Transverse colon (tissue), 4 donors: ENCODE data around the gene SLC25A41. TPM values are rescaled to one million over a fixed set of nuclear protein-coding genes. Genes with fewer than 3 reads are reported as not detected.

Experiments used
- DNase-seq: peaks from one replicate; pipeline ENCODE4 v3.0.0-alpha.2; 2019
- H3K27ac ChIP-seq, 4 donors: fragments of 200-600 bp; sonication (generic); 2 replicates each; pipeline ENCODE4 v1.5.1; 2016 to 2018; ENCODE audit warnings: inconsistent platforms in 4 of 4
- H3K27me3 ChIP-seq: fragments of 200-600 bp; sonication (generic); 2 replicates; pipeline ENCODE4 v1.5.1; 2017; ENCODE audit warnings: inconsistent platforms
- H3K36me3 ChIP-seq, 4 donors: fragments of 200-600 bp; sonication (generic); 2 replicates each; pipeline ENCODE4 v1.5.1; 2017 to 2019; ENCODE audit warnings: inconsistent platforms in 4 of 4
- H3K4me1 ChIP-seq, 4 donors: fragments of 200-600 bp; sonication (generic); 2 replicates each; pipeline ENCODE4 v1.5.1; 2017 to 2020; ENCODE audit warnings: inconsistent platforms in 4 of 4
- H3K4me3 ChIP-seq, 4 donors: fragments of 200-600 bp; sonication (generic); 1 replicate in 1 of 4; 2 replicates in 3 of 4; pipeline versions ENCODE4 v1.5.1 to v1.6.1; 2017 to 2019; ENCODE audit warnings: inconsistent platforms in 4 of 4
- H3K9me3 ChIP-seq, 2 donors: fragments of 200-600 bp; sonication (generic); 2 replicates each; pipeline ENCODE4 v1.5.1; 2017 to 2019; ENCODE audit warnings: inconsistent platforms in 2 of 2
- CTCF ChIP-seq, 5 experiments: fragments of 200-600 bp in 3 of 5; fragments of 450-650 bp in 2 of 5; sonication (generic) in 3 of 5; IDR thresholded peaks; 1 replicate in 2 of 5; 2 replicates in 3 of 5; pipeline ENCODE4 v1.5.1; 2016 to 2017; ENCODE audit warnings: antibody characterized with exemption in 5 of 5, inconsistent platforms in 3 of 5, mild to moderate bottlenecking in 2 of 5, moderate library complexity in 1 of 5
- EP300 ChIP-seq: sonication (generic); formaldehyde crosslinking; IDR thresholded peaks from one replicate; pipeline ENCODE4 v1.6.1; 2017; ENCODE audit warnings: antibody characterized with exemption, low read depth
- POLR2A ChIP-seq: fragments of 450-650 bp; IDR thresholded peaks from one replicate; pipeline ENCODE4 v1.6.1; 2016; ENCODE audit warnings: antibody characterized with exemption, mild to moderate bottlenecking, moderate library complexity
- POLR2AphosphoS5 ChIP-seq, 3 donors: sonication (generic); formaldehyde crosslinking; IDR thresholded peaks; one replicate each; pipeline ENCODE4 v1.6.1; 2016; ENCODE audit warnings: antibody characterized with exemption in 3 of 3
- WGBS, 2 donors: methylation state at CpG; one replicate each; pipeline ENCODE4 v1.1.5; 2018; ENCODE audit warnings: low coverage in 1 of 2; 5-methylcytosine and 5-hydroxymethylcytosine counted together
- in situ Hi-C, 4 donors: fragments of 200-750 bp; cut with MboI; loops; one replicate each; pipeline versions ENCODE4 v1.15.0 to v1.15.1; 2017; ENCODE audit warnings: low sequenced_read_pairs in 3 of 4, low pct_ligation_motif_present in 1 of 4, low pct_unique_long_range_greater_than_20kb in 1 of 4
- intact Hi-C: fragments of 100-400 bp; cut with DNase I; formaldehyde crosslinking; loops from one replicate; pipeline ENCODE4 v1.15.1; 2023; ENCODE audit warnings: low total_unique reads
- total RNA-seq, 4 donors: library from RNA; depleted of rRNA; stranded (reverse); fragments of >200 nt; gene quantifications; one replicate each; pipeline ENCODE4 v1.1.0, GENCODE V29; 2016

The SLC25A41 gene
- total RNA-seq, 4 donors from 2014 or later, result 0.32 TPM; not detected in 3

GRCh38 chr19:6476896-6477431 lies 43.4 kb upstream of the SLC25A41 start:
- intact Hi-C loops (no loop called here), in situ Hi-C loops (no loop called here)
- Histone ChIP-seq H3K27me3 (peaks cover 19% of the 10 kb centered on the region), H3K4me1 (peaks cover 4 to 17% (median 13%) of the 10 kb centered on the region in 4 donors), H3K4me3 (peak overlapping the region in 2 of 4 donors; percentile 24 to 37), H3K9me3 (no peaks in the 10 kb centered on the region), H3K36me3 (no peaks in the 10 kb centered on the region), H3K27ac (peak overlapping the region in 2 of 4 donors; percentile 26 to 40)
- 42% methylated on average over 29 of the region's 29 CpGs; no CpG with 5 or more reads in 1 of the 2 donors for WGBS, 2 donors
- TF ChIP-seq EP300 (no peak), POLR2A (no peak), POLR2AphosphoS5 (IDR thresholded peaks at IDR 0.05) (no peak), CTCF (IDR thresholded peaks at IDR 0.05) (no peak)
- DNase-seq, result no peak

- TF ChIP-seq POLR2AphosphoS5 (IDR thresholded peaks at IDR 0.05) (no peak), CTCF (IDR thresholded peaks at IDR 0.05) (no peak), EP300 (no peak), POLR2A (no peak)
- peak overlapping the region in 2 of 4 donors; percentile 26 to 40 for H3K27ac ChIP-seq
- peak overlapping the region in 2 of 4 donors; percentile 24 to 37 for H3K4me3 ChIP-seq
- no peaks in the 10 kb centered on the region for H3K36me3 ChIP-seq
- peaks cover 19% of the 10 kb centered on the region for H3K27me3 ChIP-seq
- 28 to 60% methylated on average over 2 to 18 of the region's 33 CpGs for WGBS, 2 donors
- H3K9me3 ChIP-seq, result no peaks in the 10 kb centered on the region
- DNase-seq, result peak; percentile 94
- intact Hi-C loops (no loop called here), in situ Hi-C loops (no loop called here)
- H3K4me1 ChIP-seq, result peaks cover 4 to 17% (median 13%) of the 10 kb centered on the region in 4 donors
Measured at GRCh38 chr19:6476155-6476895, 42.8 kb upstream of the SLC25A41 start.

GRCh38 chr19:6475321-6476108 lies 42.0 kb upstream of the SLC25A41 start:
- Histone ChIP-seq H3K27ac (no peak overlapping the region), H3K4me3 (peak overlapping the region in 2 of 4 donors; percentile 2 to 37), H3K36me3 (no peaks in the 10 kb centered on the region), H3K9me3 (no peaks in the 10 kb centered on the region), H3K27me3 (peaks cover 19% of the 10 kb centered on the region), H3K4me1 (peaks cover 4 to 17% (median 11%) of the 10 kb centered on the region in 4 donors)
- no peak for DNase-seq
- in situ Hi-C loops (no loop called here), intact Hi-C loops (no loop called here)
- 36% methylated on average over 40 of the region's 52 CpGs; no CpG with 5 or more reads in 1 of the 2 donors for WGBS, 2 donors
- TF ChIP-seq POLR2A (no peak), POLR2AphosphoS5 (IDR thresholded peaks at IDR 0.05) (no peak), EP300 (no peak), CTCF (IDR thresholded peaks at IDR 0.05) (no peak)

GRCh38 chr19:6473647-6474046 lies 40.1 kb upstream of the SLC25A41 start:
- no peak for TF ChIP-seq CTCF (IDR thresholded peaks at IDR 0.05)
- no peak for TF ChIP-seq POLR2AphosphoS5 (IDR thresholded peaks at IDR 0.05)
- no peak for TF ChIP-seq EP300
- no peak for TF ChIP-seq POLR2A
- Histone ChIP-seq H3K27me3 (peaks cover 19% of the 10 kb centered on the region), H3K4me3 (no peak overlapping the region), H3K9me3 (no peaks in the 10 kb centered on the region), H3K4me1 (peaks cover 4 to 17% (median 11%) of the 10 kb centered on the region in 4 donors), H3K27ac (no peak overlapping the region), H3K36me3 (no peaks in the 10 kb centered on the region)
- intact Hi-C loops (no loop called here), in situ Hi-C loops (no loop called here)
- 52 to 56% methylated on average over 5 to 9 of the region's 9 CpGs for WGBS, 2 donors
- DNase-seq, result no peak
